T-helper 9 cell (primary cell): ENCODE measurements around the gene ICA1.
A peak's percentile ranks its signal among the peaks of the same experiment; 100 is the strongest.

Experiments
- DNase-seq: peaks from one replicate; pipeline ENCODE4 v3.0.0-alpha.2; 2020

ICA1 gene

GRCh38 chr7:8157296-8157695 is 104.7 kb downstream of the ICA1 start:
- no peak for DNase-seq

GRCh38 chr7:8155836-8156235 is 106.1 kb downstream of the ICA1 start:
- DNase-seq = no peak

GRCh38 chr7:8154272-8154671 is 107.7 kb downstream of the ICA1 start:
- DNase-seq = no peak

- DNase-seq = no peak
These were observed 109.3 kb downstream of the ICA1 start for GRCh38 chr7:8152489-8153192.

GRCh38 chr7:8151161-8151725 is 110.7 kb downstream of the ICA1 start:
- DNase-seq = no peak

- no peak for DNase-seq
These were observed 112.7 kb downstream of the ICA1 start for GRCh38 chr7:8149222-8149621.

GRCh38 chr7:8147760-8148463 is 114.1 kb downstream of the ICA1 start:
- DNase-seq = no peak

- no peak for DNase-seq
These were observed 115.1 kb downstream of the ICA1 start for GRCh38 chr7:8146788-8147413.

- DNase-seq = no peak
These were observed 115.7 kb downstream of the ICA1 start for GRCh38 chr7:8146106-8146787.

- DNase-seq = no peak
These were observed 117.1 kb downstream of the ICA1 start for GRCh38 chr7:8144856-8145255.

GRCh38 chr7:8143151-8143874 is 118.7 kb downstream of the ICA1 start:
- DNase-seq = no peak

GRCh38 chr7:8142477-8142876 is 119.5 kb downstream of the ICA1 start:
- DNase-seq = no peak

- DNase-seq = no peak
These were observed 120.9 kb downstream of the ICA1 start for GRCh38 chr7:8141070-8141469.

- no peak for DNase-seq
These were observed 125.8 kb downstream of the ICA1 start for GRCh38 chr7:8136051-8136730.

- DNase-seq = no peak
These were observed 126.5 kb downstream of the ICA1 start for GRCh38 chr7:8135417-8135816.

- no peak for DNase-seq
These were observed 127.8 kb downstream of the ICA1 start for GRCh38 chr7:8134089-8134733.

- DNase-seq = no peak
These were observed 128.6 kb downstream of the ICA1 start for GRCh38 chr7:8133188-8133848.

GRCh38 chr7:8131694-8132605 is 130.0 kb downstream of the ICA1 start:
- peak; percentile 29 for DNase-seq

- no peak for DNase-seq
These were observed 131.3 kb downstream of the ICA1 start for GRCh38 chr7:8130663-8131062.

- DNase-seq = no peak
These were observed 132.7 kb downstream of the ICA1 start for GRCh38 chr7:8129318-8129659.
